ENCODE results near the gene RIPK1. TPM values are rescaled to one million over a fixed set of nuclear protein-coding genes. Genes with fewer than 3 reads are reported as not detected.

Gene RIPK1
- total and polyA plus RNA-seq, 2 of the 8 experiments (the other 6 are each of a cell fraction or from before 2014, with no cell fraction given): 5.9 to 22.9 TPM

DNA sequence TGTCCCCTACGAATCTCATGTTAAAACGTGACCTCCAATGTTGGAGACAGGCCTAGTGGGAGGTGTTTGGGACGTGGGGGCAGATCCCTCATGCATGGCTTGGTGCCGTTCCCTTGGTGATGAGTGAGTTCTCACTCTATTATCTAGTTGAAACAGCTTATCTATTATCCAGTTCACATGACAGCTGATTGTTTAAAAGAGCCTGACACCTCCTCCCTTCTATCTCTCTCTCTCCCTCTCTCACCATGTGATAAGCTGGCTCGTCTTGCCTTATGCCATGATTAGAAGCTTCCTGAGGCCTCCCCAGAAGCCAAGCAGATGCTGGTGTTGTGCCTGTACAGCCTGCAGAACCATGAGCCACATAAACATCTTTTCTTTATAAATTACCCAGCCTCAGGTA lies 32.9 kb upstream of the RIPK1 start (continued):
- no peak for TF ChIP-seq SP4 (IDR thresholded peaks at IDR 0.05; ENCODE audit: low read length)
- TF ChIP-seq SRF (IDR thresholded peaks at IDR 0.05; ENCODE audit: low read depth, low read length): no peak
- TF ChIP-seq RBBP5 (IDR thresholded peaks at IDR 0.05; ENCODE audit: borderline replicate concordance, low read depth, low read length): no peak
